Measurements from ENCODE around the gene POLL.

- TF ChIP-seq CTCF (IDR thresholded peaks at IDR 0.05) (no peak), POLR2A (IDR thresholded peaks at IDR 0.05; ENCODE audit: low read depth) (no peak), EP300 (IDR thresholded peaks at IDR 0.05) (no peak), POLR2AphosphoS5 (IDR thresholded peaks at IDR 0.05) (no peak)
These were observed 13.5 kb upstream of the POLL start for GRCh38 chr10:101601541-101601940.
